GM08714 (cell line): ENCODE measurements around the gene RAB12.

Experiments
- H3K4me3 ChIP-seq: fragments of 200-500 bp; sonication (Bioruptor generic); 2 replicates; pipeline ENCODE4 v1.5.1; 2014; ENCODE audit warnings: mild to moderate bottlenecking, low read length, inconsistent platforms
- ZNF274 ChIP-seq: IDR thresholded peaks from 2 replicates; pipeline ENCODE4 v1.6.1; 2012; ENCODE audit warnings: mild to moderate bottlenecking, low read depth, low read length

The RAB12 gene

DNA sequence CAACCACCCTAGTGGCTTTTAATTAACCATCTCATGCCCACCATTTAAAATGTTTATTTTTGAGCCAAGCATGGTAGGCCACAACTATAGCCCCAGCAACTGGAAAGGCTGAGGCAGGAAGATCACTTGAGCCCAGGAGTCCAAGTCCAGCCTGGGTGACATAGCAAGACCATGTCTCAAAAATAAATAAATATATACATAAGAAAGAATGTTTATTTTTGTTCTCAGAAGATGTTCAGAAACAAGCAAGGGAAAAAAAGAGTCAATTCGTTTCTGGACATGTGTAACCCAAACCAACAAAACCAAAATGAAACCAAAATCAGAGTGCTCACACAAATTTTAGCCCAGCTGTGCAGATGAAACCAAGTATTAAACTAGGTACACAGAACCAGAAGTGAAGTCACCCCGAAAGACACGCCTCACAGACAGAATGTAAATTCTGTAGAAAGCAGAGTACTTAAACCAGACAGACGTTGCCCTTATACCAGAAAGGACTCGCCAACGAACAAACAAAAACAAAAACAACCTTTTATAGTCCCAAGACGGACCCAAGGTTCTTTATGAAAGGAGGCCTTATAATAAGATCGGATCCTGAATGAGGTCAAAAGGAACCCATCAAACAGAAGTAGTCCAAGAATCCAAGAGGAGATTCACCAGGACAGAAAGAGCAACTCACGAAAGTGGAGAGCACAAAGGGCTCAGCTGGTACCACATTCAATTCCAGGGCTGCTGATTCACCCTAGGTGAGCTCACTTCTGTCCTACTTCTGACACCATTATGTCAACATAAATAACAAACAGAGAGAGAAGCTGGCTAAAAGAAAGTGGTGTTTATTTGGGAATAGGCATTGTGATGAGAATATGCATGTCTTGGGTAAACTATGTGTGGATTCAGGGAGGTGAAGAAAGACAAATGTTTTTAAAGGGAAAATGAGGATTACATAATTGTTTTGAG, 64.3 kb downstream of the RAB12 start:
- TF ChIP-seq ZNF274 = no peak
- peak overlapping the region; percentile 6; the same call in 1 of the 2 replicates for H3K4me3 ChIP-seq

DNA sequence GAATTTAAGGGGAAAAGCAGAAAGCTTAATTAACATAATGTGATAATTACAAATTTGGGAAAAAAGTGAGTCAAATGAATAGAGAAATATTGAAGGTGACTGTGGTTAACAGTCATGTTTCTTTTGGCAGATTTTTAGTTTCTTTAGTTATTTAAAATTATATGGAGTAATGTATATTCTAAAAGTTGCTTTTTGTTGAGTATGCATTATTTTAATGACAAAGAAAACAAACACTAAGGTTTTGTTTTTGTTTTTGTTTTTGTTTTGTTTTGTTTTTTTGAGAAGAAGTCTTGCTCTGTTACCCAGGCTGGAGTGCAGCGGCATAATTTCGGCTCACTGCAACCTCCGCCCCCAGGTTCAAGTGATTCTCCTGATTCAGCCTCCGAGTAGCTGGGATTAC, 65.8 kb downstream of the RAB12 start:
- no peak for TF ChIP-seq ZNF274
- no peak overlapping the region for H3K4me3 ChIP-seq

DNA sequence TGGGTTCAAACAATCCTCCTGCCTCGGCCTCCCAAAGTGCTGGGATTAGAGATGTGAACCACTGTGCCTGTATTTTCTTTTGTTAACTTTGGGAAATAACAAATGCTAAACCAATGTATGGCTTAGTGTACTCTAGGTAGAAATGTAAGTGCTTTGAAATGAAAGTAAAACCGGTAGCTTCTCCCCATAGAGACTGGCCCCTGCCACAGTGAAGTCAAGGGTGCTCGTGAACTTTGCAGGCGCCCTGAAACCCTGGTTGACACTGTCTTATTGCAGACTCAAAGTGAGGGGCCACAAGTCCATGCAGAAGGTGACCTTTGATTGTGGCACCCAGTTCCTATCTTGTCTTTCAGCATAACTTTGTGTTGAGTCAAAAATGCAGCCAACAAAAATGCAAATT, 72.0 kb downstream of the RAB12 start:
- H3K4me3 ChIP-seq = no peak overlapping the region
- TF ChIP-seq ZNF274 = no peak

DNA sequence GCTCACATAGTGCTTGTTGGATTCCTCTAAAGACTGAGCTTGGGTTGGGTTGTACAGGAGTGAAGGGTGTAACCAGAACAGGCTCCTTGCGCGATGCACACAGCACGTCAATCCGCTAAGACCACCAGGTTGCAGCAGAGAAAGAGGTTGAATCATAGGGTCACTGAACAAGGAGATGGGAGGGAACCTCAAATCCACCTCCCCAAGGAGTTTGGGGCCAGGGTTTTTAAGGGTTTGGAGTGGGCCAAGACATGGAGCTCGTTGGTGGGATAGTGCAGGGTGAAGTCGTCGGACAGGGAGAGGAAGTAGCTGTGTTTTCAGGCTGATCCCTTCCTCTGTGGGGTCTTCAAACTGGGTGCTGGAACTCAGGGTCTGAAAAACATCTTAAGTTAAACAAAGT, 75.3 kb downstream of the RAB12 start:
- no peak overlapping the region for H3K4me3 ChIP-seq
- TF ChIP-seq ZNF274 = no peak

DNA sequence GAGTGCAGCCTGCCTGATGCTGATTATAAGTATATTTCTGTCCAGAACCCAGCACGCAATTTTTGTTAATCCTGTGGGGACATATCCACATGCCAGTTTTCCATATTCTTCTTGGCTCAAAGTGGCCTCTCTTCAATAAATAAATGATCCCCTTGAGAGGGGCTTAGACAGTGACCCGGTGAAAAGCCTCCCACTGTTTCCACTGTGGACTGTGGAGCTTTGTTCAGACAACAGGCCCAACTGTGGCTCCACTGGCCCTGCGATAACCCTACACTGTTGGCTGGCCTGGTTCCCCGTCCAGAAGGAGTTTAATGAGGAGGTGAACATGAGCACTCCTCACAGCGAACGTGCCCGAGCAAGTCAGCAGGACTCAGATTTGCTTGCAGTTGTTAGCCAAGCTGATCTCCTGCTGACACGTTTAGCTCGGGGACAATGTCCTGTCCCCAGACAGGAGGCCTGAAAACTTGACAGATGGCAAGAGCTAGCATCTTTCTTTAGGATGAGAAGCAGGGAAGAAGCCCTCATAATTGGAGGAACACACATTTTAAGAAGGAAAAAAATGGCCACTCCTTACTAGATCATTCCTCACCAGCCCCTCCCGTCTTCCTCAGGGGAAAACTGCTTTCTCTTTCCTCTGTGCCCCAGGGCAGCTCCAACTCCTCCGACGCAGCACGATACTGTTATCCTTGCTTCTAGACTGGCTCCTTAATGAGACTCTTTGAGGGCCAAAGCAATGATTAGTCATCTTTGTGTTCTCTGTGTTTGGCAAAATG, 76.1 kb downstream of the RAB12 start:
- no peak overlapping the region for H3K4me3 ChIP-seq
- TF ChIP-seq ZNF274 = no peak

DNA sequence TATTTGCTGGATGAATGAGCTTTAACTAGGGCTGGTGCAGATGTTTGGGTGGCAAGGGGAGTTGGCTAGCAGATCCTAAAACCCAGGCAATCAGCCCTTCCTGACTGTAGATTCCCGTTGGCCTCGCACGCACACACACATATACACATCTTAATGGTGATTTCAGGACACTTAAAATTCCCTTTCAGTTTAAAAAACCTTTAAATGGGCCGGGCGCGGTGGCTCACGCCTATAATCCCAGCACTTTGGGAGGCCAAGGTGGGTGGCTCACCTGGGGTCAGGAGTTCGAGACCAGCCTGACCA, 76.6 kb downstream of the RAB12 start:
- no peak overlapping the region for H3K4me3 ChIP-seq
- TF ChIP-seq ZNF274 = no peak

DNA sequence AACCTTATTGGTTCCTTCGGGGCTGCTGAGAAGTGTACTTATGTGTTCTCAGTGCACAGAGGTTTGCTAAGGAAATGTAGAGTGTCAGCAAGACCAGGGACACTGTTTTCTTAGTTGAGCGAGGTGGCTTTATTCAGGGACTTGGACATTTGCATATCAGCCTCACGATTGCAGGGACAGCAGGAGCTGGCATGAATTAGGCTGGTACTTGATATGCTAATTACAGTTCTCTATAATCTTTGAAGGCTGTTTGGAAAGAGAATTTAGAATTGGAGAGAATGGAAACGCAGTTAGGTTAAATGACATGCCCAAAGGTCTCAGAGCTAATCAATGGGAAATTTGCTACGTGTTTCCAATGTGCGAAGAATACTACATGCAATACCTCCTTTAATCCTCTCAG, 77.4 kb downstream of the RAB12 start:
- no peak overlapping the region for H3K4me3 ChIP-seq
- no peak for TF ChIP-seq ZNF274

DNA sequence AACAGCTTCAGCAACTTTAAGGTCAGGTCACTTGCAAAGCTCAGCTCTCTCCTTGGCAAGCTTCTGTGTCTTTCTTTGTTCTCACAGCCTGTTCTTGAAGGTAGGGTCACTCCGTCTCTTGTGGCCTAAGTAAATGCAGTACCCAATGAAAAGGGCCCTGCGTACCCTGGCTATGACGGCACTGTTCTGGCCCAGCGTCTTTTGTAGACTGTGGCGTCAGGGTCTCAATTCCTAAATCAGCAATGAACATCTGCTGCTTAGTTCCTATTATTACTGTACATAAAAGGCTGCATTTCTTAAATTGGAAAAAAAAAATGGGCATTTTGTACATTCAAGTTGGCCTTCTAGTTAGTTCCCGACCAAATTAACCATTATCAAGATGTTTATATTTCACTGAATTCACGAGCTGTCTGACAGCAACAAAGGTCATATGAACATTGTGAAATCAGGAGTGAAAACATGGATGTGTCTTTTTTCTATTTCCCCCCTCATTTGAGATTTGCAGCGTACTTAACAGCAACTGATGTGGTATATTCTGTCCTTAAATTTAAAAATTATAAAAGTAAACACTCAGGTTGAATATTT, 79.1 kb downstream of the RAB12 start:
- TF ChIP-seq ZNF274 = no peak
- no peak overlapping the region for H3K4me3 ChIP-seq

DNA sequence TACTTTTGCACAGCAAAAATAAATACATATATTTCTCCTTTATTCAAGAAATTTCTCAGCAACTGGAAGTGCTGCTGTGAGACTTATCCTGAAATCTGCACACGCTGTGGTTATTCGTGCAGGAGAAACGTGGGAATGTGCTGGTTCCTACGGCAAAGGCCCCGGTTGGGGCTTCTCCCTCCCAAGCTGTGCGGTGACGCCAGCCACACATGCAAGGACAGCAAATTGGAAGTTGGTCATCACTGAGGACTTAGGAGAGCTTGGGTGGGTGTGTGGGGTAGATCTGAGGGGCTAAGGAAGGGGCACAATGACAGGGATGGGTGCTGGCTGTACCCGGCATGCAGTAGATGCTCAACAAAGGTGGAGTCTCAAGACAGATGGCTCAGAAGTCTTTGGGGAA, 79.6 kb downstream of the RAB12 start:
- H3K4me3 ChIP-seq = no peak overlapping the region
- no peak for TF ChIP-seq ZNF274
